H1 (cell line): Measurements from ENCODE around the gene SUGP1. TPM values are rescaled to one million over a fixed set of nuclear protein-coding genes. Genes with fewer than 3 reads are reported as not detected.

Experiments used
- CTCF ChIP-seq, 3 experiments: IDR thresholded peaks; 1 replicate in 2 of 3; 2 replicates in 1 of 3; pipeline versions ENCODE4 v1.5.1 to v1.6.1; 2011; ENCODE audit warnings: low read length in 3 of 3, mild to moderate bottlenecking in 3 of 3, inconsistent platforms in 2 of 3, low read depth in 1 of 3, moderate library complexity in 1 of 3; ENCODE audit not compliant: insufficient read depth in 1 of 3; ENCODE audit errors: control extremely low read depth in 1 of 3
- polyA plus RNA-seq, 7 experiments: library from polyadenylated mRNA; depleted of rRNA in 3 of 7; stranded (reverse) in 5 of 7; unstranded in 2 of 7; fragments of >200 nt in 5 of 7; fragments of 200-250 nt in 2 of 7; gene quantifications; 1 replicate in 5 of 7; 2 replicates in 1 of 7; 4 replicates in 1 of 7; pipeline versions ENCODE4 v1.2.1 to v1.2.3, GENCODE V29; 2011 to 2013; ENCODE audit warnings: missing spikeins in 2 of 7, mixed read lengths in 2 of 7
- total RNA-seq: library from RNA; stranded (reverse); fragmentation: NEBNext Ultra II Directional; extraction: Animal tissue kit (Norgen Biotek cat#: 25700); gene quantifications from 2 replicates; pipeline ENCODE4 v1.2.1, GENCODE V29; 2021

Gene SUGP1
- total and polyA plus RNA-seq, 2 of the 8 experiments (the other 6 are each of a cell fraction or from before 2014, with no cell fraction given) = 38.5 to 65.2 TPM

GRCh38 chr19:19305696-19306095, 14.6 kb downstream of the SUGP1 start (continued):
- TF ChIP-seq CTCF (IDR thresholded peaks at IDR 0.05; ENCODE audit: control extremely low read depth in 1 of 3, insufficient read depth in 1 of 3, low read depth in 1 of 3, low read length in 3 of 3) = no peak
- TF ChIP-seq, all 59 proteins: peak for 0
